VCaP (cell line): ENCODE measurements around the gene PTPRS.
"Not testable (repeated sequence)": the region's sequence is repeated elsewhere in the genome, so short reads cannot be mapped to it uniquely, and the experiment has no call there.

Experiments used
- H3K27ac ChIP-seq: fragments of 450-650 bp; 2 replicates; pipeline ENCODE4 v1.5.1; 2017
- CTCF ChIP-seq: fragments of 450-650 bp; conservative IDR thresholded peaks from 2 replicates; pipeline ENCODE4 v1.5.1; 2017; ENCODE audit warnings: mild to moderate bottlenecking, moderate library complexity

The PTPRS gene

GRCh38 chr19:5340637-5341447 is at the start of gene PTPRS:
PTPRS (minus strand) TSS chr19:5340812; CDS start chr19:5286140, 54,672 bp downstream.
- H3K27ac ChIP-seq = peak within 1 kb of the TSS; percentile 68
- TF ChIP-seq CTCF = no peak

DNA sequence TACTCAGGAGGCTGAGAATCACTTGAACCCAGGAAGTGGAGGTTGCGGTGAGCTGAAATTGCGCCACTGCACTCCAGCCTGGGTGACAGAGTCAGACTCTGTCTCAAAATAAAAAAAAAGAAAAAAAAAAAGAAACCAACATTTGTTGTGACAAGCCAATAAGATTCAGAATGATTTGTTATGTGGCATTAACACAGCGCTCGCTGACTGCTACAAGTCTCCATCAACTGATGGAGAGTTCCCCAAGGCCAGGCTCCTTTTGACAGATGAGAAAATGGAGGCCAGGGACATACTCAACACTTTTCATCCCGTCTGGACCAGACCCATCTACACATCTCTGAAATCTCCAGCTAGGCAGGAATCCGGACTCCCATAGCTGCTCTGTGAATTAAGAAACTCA is 48.7 kb upstream of the PTPRS start:
- no peak for TF ChIP-seq CTCF

DNA sequence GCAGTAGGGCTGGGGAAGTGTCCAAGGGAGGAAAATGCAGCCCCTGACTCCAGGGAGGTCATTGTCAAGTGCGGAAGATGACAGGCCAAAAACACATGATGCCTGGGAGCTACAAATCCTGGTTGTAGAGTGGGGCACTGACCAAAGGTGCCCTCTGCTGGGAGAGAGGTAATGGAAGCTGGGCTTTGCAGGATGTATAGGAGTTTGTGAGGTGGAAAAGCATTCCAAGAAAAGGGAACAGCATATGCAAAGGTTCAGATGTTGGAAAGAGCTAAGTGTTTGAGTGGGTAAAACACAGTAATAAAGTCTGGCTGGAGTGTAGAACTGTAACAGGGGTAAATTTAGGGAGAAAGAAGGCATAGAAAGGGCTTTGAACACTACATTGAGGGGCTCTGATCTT is 46.9 kb upstream of the PTPRS start:
- H3K27ac ChIP-seq = no peak overlapping the region
- TF ChIP-seq CTCF = no peak

More for the DNA sequence above, 48.7 kb upstream of the PTPRS start:
- no peak overlapping the region for H3K27ac ChIP-seq

GRCh38 chr19:5386841-5387240 is 46.2 kb upstream of the PTPRS start:
- H3K27ac ChIP-seq = no peak overlapping the region
- no peak for TF ChIP-seq CTCF

- not testable (repeated sequence) for H3K27ac ChIP-seq
Observed at GRCh38 chr19:5381197-5381596, 40.6 kb upstream of the PTPRS start.

GRCh38 chr19:5380215-5380919 is 39.8 kb upstream of the PTPRS start:
- TF ChIP-seq CTCF = no peak
- H3K27ac ChIP-seq = no peak overlapping the region

DNA sequence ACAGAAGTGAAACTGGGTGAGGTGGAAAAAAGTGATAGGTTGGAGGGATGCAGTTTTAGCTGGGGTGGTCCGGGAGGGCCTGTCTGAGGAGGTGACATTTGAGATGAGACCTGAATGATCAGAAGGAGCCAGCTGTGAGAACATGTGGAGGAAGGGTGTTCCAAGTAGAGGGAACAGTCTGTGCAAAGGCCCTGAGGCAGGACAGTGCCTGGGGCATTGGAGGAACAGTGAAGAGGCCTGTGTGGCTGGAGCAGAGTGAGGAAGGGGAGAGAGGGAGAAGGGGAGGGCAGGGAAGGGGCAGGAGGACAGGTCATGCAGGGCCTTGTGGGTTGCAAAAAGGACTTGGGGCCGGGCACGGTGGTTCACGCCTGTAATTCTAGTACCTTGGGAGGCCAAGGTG is 36.3 kb upstream of the PTPRS start:
- H3K27ac ChIP-seq = no peak overlapping the region
- no peak for TF ChIP-seq CTCF

DNA sequence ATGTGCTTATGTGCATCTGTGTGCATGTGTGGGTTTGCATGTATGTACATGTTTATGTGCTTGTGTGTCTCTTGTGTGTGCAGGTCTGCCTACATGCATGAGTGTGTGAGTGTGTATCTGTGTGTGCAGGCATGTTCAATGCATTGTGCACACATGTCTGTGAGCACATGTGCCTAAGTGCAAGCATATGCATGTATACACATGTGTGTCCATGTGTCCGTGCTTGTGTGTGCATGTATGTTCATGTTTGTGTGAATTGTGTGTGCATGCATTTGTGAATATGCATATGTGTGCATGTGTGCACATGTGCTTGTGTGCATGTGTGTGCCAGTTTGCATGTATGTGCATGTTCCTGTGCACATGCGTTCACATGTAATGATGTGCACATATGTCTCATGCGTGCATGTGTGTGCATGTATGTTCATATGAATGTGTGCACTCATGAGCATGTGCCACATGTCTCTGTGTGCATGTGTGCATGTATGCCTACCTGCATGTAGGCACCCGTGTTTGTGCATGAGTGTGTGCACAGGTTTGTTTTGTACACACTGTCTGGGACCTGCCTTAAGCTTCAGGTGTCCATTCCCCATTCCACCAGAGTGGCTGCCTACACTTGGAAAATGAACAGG is 32.1 kb upstream of the PTPRS start:
- H3K27ac ChIP-seq = no peak overlapping the region
- TF ChIP-seq CTCF = no peak
